ENCODE data around the gene RAB25.
A peak's percentile ranks its signal among the peaks of the same experiment; 100 is the strongest.

RAB25 gene

DNA sequence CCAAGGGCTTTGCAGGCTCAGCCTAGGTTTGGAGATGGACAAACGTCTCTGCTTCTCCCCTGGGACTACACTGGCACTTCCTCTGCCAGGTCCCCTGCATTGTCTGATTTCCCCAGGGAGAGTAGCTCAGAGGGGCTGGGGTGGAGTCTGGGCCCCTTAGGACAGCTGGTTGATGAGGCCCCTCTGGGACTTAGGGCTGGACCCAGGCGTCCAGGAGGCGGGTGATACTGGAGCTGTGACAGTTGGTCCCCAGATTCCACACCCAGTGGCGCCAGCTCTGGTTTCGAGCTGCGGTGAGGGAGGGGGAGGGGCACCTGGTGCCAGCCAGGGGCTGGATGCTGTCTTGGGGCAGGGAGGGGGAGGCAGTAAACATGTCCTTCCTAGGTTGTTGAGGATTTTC, 28.7 kb downstream of the RAB25 start:
- Histone ChIP-seq H3K9ac (no peak overlapping the region; the same call in 1 of the 2 replicates), H3K4me1 (ENCODE audit: low read depth, poor library complexity, severe bottlenecking) (peaks cover 37% of the 10 kb centered on the region), H3K36me3 (ENCODE audit: insufficient read depth) (no peaks in the 10 kb centered on the region), H4K20me1 (ENCODE audit: insufficient read depth) (no peaks in the 10 kb centered on the region), H3K4me2 (peak overlapping the region; percentile 21; the same call in 1 of the 2 replicates), H2AFZ (ENCODE audit: low read depth) (peak overlapping the region; percentile 41; the same call in 1 of the 2 replicates), H3K27me3 (ENCODE audit: insufficient read depth, low read depth) (peaks cover under 1% of the 10 kb centered on the region; the same call in 1 of the 2 replicates), H3K79me2 (ENCODE audit: insufficient read depth, low read depth) (no peaks in the 10 kb centered on the region), H3K4me3 (IDR thresholded peaks at IDR 0.05; ENCODE audit: insufficient read depth, low read depth, low read length) (no peak overlapping the region), H3K27ac (no peak overlapping the region)
- TF ChIP-seq, protein P1, sequence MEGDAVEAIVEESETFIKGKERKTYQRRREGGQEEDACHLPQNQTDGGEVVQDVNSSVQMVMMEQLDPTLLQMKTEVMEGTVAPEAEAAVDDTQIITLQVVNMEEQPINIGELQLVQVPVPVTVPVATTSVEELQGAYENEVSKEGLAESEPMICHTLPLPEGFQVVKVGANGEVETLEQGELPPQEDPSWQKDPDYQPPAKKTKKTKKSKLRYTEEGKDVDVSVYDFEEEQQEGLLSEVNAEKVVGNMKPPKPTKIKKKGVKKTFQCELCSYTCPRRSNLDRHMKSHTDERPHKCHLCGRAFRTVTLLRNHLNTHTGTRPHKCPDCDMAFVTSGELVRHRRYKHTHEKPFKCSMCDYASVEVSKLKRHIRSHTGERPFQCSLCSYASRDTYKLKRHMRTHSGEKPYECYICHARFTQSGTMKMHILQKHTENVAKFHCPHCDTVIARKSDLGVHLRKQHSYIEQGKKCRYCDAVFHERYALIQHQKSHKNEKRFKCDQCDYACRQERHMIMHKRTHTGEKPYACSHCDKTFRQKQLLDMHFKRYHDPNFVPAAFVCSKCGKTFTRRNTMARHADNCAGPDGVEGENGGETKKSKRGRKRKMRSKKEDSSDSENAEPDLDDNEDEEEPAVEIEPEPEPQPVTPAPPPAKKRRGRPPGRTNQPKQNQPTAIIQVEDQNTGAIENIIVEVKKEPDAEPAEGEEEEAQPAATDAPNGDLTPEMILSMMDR (conservative IDR thresholded peaks at IDR 0.05; ENCODE audit: low read depth, low read length) = no peak

DNA sequence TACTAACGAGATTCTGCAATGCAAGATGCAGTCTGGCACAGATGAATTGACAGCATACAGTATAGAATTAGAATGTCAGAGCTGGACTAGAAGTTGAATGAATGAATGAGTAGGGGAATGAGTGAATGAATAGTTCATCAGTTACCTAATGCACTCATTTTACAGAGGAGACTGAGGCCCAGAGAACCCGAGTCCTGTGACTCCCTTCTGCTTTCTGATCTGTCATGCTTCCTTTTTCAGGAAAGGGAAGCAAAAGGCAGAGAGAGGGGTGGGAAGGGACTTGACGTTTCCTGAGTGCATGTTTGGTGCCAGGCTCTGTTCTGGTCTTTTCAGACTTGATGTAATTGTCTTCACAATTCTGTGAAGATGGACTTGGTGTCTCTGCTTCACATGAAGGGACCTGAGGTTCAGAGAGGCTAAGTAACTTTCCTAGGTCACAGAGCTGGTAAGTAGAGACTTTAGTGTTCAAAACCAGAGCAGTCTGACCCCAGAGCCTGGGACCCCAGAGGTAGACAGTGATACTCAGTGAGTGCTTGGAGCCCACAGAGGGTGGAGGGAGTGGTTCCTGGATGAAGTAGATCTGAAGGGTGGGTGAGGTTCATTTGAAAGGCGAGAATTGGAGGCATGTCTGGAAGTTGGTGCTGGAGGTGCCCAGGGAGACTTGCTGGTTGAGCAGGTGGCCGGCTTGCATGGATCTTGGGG, 29.3 kb downstream of the RAB25 start:
- Histone ChIP-seq H2AFZ (ENCODE audit: low read depth) (peak overlapping the region; percentile 41; the same call in 1 of the 2 replicates), H3K27me3 (ENCODE audit: insufficient read depth, low read depth) (no peaks in the 10 kb centered on the region), H3K9ac (no peak overlapping the region), H3K4me1 (ENCODE audit: low read depth, poor library complexity, severe bottlenecking) (peaks cover 43% of the 10 kb centered on the region), H3K4me3 (IDR thresholded peaks at IDR 0.05; ENCODE audit: insufficient read depth, low read depth, low read length) (no peak overlapping the region), H3K4me2 (peak overlapping the region; percentile 21; the same call in 1 of the 2 replicates), H4K20me1 (ENCODE audit: insufficient read depth) (no peaks in the 10 kb centered on the region), H3K79me2 (ENCODE audit: insufficient read depth, low read depth) (no peaks in the 10 kb centered on the region), H3K27ac (peak overlapping the region; percentile 5; the same call in 1 of the 2 replicates), H3K36me3 (ENCODE audit: insufficient read depth) (no peaks in the 10 kb centered on the region)
- TF ChIP-seq, protein P1 (conservative IDR thresholded peaks at IDR 0.05; ENCODE audit: low read depth, low read length) = no peak

DNA sequence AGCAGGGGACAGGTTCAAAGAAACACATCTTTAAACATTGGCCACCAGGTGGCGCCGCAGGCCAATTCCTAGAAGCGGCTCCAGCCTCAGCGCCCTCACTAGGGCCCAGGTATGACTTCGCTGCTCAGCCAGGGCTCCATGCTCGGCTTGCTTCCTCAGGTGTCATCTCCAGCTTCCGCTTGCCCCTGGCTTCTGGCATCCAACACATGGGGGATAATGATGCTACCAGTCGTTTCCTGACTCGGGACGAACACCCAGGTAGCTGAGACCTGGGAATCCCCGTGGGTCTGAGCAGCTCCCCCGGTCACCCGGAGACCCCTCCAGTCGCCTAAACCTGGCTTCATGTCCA, 29.9 kb downstream of the RAB25 start:
- no peak overlapping the region for H3K4me3 ChIP-seq (IDR thresholded peaks at IDR 0.05; ENCODE audit: insufficient read depth, low read depth, low read length)
- H3K79me2 ChIP-seq (ENCODE audit: insufficient read depth, low read depth) = no peaks in the 10 kb centered on the region
- H4K20me1 ChIP-seq (ENCODE audit: insufficient read depth) = no peaks in the 10 kb centered on the region
- H3K27me3 ChIP-seq (ENCODE audit: insufficient read depth, low read depth) = no peaks in the 10 kb centered on the region
- no peak overlapping the region for H3K27ac ChIP-seq
- H3K9ac ChIP-seq = no peak overlapping the region
- no peaks in the 10 kb centered on the region for H3K36me3 ChIP-seq (ENCODE audit: insufficient read depth)
- peak overlapping the region; percentile 1; the same call in 1 of the 2 replicates for H3K4me2 ChIP-seq
- peak overlapping the region; percentile 35; the same call in 1 of the 2 replicates for H2AFZ ChIP-seq (ENCODE audit: low read depth)
- peaks cover 48% of the 10 kb centered on the region for H3K4me1 ChIP-seq (ENCODE audit: low read depth, poor library complexity, severe bottlenecking)
- TF ChIP-seq, protein P1 (conservative IDR thresholded peaks at IDR 0.05; ENCODE audit: low read depth, low read length) = peak; percentile 100

DNA sequence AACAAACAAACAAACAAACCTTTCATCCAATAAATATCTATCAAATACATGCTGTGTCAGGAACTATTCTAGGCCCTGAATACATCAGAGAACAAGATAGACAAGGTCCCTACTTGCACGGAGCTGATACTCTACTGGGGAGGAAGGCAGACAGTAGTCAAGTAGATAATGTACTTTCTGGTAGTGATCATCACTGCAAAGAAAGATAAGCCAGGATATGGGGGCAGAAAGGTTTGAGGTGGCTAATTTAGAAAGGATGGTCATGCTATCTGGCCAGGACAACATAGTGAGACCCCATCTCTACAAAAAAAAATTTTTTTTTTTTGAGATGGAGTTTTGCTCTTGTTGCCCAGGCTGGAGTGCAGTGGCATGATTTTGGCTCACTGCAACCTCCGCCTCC, 30.6 kb downstream of the RAB25 start:
- H3K79me2 ChIP-seq (ENCODE audit: insufficient read depth, low read depth) = no peaks in the 10 kb centered on the region
- H2AFZ ChIP-seq (ENCODE audit: low read depth) = no peak overlapping the region
- TF ChIP-seq, protein P1 (conservative IDR thresholded peaks at IDR 0.05; ENCODE audit: low read depth, low read length) = no peak
- no peak overlapping the region for H3K27ac ChIP-seq
- no peak overlapping the region for H3K4me3 ChIP-seq (IDR thresholded peaks at IDR 0.05; ENCODE audit: insufficient read depth, low read depth, low read length)
- H3K4me1 ChIP-seq (ENCODE audit: low read depth, poor library complexity, severe bottlenecking) = peaks cover 48% of the 10 kb centered on the region
- no peaks in the 10 kb centered on the region for H3K27me3 ChIP-seq (ENCODE audit: insufficient read depth, low read depth)
- no peak overlapping the region for H3K9ac ChIP-seq
- no peaks in the 10 kb centered on the region for H3K36me3 ChIP-seq (ENCODE audit: insufficient read depth)
- H3K4me2 ChIP-seq = no peak overlapping the region
- no peaks in the 10 kb centered on the region for H4K20me1 ChIP-seq (ENCODE audit: insufficient read depth)
